Measurements from ENCODE around the gene CD300A.

CD300A gene

DNA sequence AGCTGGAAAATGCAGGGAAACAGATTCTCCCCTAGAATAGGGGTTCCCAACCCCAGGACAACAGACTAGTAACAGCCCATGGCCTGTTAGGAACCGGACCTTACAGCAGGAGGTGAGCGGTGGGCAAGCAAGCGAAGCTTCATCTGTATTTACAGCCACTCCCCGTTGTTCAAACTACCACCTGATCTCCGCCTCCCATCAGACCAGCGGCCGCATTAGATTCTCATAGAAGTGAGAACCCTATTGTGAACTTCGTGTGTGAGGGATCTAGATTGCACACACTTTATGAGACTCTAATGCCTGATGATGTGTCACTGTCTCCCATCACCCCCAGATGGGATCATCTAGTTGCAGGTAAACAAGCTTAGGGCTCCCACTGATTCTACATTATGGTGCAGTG, 61.3 kb downstream of the CD300A start:
- H3K4me3 ChIP-seq (ENCODE audit: low read depth, low read length): no peak overlapping the region
- TF ChIP-seq, protein P1, sequence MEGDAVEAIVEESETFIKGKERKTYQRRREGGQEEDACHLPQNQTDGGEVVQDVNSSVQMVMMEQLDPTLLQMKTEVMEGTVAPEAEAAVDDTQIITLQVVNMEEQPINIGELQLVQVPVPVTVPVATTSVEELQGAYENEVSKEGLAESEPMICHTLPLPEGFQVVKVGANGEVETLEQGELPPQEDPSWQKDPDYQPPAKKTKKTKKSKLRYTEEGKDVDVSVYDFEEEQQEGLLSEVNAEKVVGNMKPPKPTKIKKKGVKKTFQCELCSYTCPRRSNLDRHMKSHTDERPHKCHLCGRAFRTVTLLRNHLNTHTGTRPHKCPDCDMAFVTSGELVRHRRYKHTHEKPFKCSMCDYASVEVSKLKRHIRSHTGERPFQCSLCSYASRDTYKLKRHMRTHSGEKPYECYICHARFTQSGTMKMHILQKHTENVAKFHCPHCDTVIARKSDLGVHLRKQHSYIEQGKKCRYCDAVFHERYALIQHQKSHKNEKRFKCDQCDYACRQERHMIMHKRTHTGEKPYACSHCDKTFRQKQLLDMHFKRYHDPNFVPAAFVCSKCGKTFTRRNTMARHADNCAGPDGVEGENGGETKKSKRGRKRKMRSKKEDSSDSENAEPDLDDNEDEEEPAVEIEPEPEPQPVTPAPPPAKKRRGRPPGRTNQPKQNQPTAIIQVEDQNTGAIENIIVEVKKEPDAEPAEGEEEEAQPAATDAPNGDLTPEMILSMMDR (IDR thresholded peaks at IDR 0.05; ENCODE audit: low read depth, low read length): no peak

DNA sequence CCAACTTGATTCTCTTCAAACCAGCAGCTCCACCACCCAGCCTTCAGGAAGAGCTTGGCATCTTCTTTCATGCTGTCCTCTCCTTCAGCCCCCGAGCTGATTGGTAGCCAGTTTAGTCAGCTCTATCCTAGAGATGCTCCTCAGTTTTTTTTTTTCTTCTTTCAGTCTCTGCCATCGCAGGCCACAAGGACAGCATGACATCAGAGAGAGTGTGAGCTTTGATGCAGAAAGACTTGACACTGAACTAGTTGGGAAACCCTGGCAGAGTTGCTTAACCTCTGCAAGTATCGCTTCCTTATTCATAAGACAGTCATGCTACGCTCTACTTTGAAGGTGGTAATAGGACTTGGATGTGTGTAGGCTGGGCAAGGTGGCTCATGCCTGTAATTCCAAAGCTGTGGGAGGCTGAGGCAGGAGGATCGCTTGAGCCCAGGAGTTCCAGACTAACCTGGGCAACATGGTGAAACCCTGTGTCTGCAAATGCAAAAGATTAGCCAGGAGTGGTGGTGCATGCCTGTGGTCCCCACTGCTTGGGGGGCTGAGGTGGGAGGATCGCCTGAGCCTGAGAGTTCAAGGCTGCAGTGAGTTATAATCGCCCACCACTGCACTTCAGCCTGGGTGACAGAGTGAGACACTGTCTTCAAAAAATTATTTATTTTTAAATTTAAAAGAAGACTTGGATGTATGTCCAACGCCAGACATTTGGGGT, 62.2 kb downstream of the CD300A start:
- no peak overlapping the region for H3K4me3 ChIP-seq (ENCODE audit: low read depth, low read length)
- TF ChIP-seq, protein P1 (IDR thresholded peaks at IDR 0.05; ENCODE audit: low read depth, low read length): no peak

GRCh38 chr17:74529243-74529642, 62.8 kb downstream of the CD300A start:
- H3K4me3 ChIP-seq (ENCODE audit: low read depth, low read length): no peak overlapping the region
- TF ChIP-seq, protein P1 (IDR thresholded peaks at IDR 0.05; ENCODE audit: low read depth, low read length): no peak

DNA sequence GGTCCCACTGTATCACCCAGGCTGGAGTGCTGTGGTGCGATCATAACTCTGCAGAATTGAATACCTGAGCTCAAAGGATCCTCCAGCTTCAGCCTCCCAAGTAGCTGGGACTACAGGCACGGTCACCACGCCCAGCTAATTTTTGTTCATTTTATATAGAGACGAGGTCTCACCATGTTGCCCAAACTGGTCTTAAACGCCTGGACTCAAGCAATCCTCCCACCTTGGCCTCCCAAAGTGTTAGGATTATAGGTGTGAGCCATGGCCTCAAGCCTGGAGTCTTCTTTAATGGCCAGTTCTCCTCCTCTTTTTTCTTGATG, 64.4 kb downstream of the CD300A start:
- H3K4me3 ChIP-seq (ENCODE audit: low read depth, low read length): no peak overlapping the region
- TF ChIP-seq, protein P1 (IDR thresholded peaks at IDR 0.05; ENCODE audit: low read depth, low read length): no peak

DNA sequence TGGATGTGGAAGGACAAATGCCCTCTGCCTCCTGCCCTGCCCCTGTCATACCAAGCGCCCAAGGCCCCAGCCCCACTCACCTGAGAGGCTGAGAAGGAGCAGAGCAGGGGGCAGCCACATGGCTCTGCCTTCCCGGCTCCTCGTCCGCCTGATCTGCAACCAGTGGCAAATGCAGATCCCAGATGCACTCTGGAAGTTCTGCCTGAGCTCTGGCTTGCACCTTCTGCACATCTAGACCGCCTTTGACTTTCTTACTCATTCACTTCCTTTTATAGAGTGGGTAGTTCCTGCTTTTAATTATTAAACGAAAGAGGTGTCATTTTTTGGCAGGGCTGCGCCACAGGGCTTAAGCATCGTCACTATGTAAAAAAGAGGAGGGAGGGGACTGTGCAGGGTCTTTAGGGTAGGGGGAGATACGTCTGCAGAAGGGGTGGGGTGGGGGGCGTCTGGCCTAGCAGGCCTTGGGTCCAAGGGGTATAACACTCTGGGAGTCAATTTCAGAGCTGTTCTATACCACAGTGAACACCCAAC, 64.9 kb downstream of the CD300A start, which contains the start of gene CD300LB:
CD300LB (minus strand) TSS at position 245 of the 531 bp plus-strand sequence; CDS start at position 120, 125 bp downstream.
- no peak within 1 kb of the TSS for H3K4me3 ChIP-seq (ENCODE audit: low read depth, low read length)
- TF ChIP-seq, protein P1 (IDR thresholded peaks at IDR 0.05; ENCODE audit: low read depth, low read length): no peak

DNA sequence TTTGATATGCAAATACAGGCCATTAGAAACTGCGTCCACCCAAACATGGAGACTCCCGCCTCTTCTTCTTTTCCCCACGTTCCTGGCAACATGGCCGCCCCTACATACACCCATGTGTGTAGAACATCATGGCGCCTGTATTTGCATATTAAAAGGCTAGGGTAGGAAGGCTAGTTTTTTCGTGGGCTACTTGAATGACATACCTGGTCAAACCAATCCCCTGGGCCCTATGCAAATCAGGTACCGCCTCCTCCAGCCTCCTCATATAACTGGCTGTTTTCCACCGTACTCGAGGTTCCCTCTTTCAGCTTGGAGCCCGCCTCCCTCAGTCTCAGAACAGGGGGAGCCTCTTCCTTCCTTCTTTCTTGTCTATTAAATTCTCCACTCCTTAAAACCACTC, 65.7 kb downstream of the CD300A start:
- H3K4me3 ChIP-seq (ENCODE audit: low read depth, low read length): no peak overlapping the region
- TF ChIP-seq, protein P1 (IDR thresholded peaks at IDR 0.05; ENCODE audit: low read depth, low read length): no peak
